Common myeloid progenitor, CD34-positive (primary cell): Measurements from ENCODE around the gene ASRGL1.
A peak's percentile ranks its signal among the peaks of the same experiment; 100 is the strongest.
"Not testable (repeated sequence)": the region's sequence is repeated elsewhere in the genome, so short reads cannot be mapped to it uniquely, and the experiment has no call there.

Source experiments
- CTCF ChIA-PET: fragments of 350-600 bp; sonication (Branson Sonifier 250); formaldehyde crosslinking; loops from one replicate; lab custom pipeline; 2021; ENCODE audit warnings: antibody characterized with exemption; lab: Charles Lee
- POLR2A ChIA-PET: fragments of 350-600 bp; sonication (Branson Sonifier 250); formaldehyde crosslinking; loops from one replicate; lab custom pipeline; 2021; ENCODE audit warnings: antibody characterized with exemption; lab: Charles Lee
- DNase-seq, 3 donors: peaks; one replicate each; pipeline versions ENCODE4 v3.0.0 to v3.0.0-alpha.2; 2013
- H3K27ac ChIP-seq, 2 experiments: 1 replicate in 1 of 2; 2 replicates in 1 of 2; pipeline ENCODE4 v1.7.0; 2013; ENCODE audit warnings: inconsistent platforms in 2 of 2, low read length in 2 of 2, mild to moderate bottlenecking in 2 of 2, low read depth in 1 of 2, moderate library complexity in 1 of 2; ENCODE audit not compliant: severe bottlenecking in 2 of 2, insufficient read depth in 1 of 2, poor library complexity in 1 of 2
- H3K27me3 ChIP-seq, 5 experiments: replicated peaks in 2 of 5; 1 replicate in 3 of 5; 2 replicates in 2 of 5; pipeline versions ENCODE4 v1.6.1 to v1.7.0; 2013; ENCODE audit warnings: low read length in 4 of 5, mild to moderate bottlenecking in 2 of 5, moderate library complexity in 2 of 5, inconsistent platforms in 1 of 5; ENCODE audit not compliant: insufficient read depth in 5 of 5, control insufficient read depth in 4 of 5
- H3K36me3 ChIP-seq, 4 experiments: 1 replicate in 2 of 4; 2 replicates in 2 of 4; pipeline versions ENCODE4 v1.6.1 to v1.7.0; 2013; ENCODE audit warnings: low read length in 3 of 4, control low read depth in 1 of 4, mild to moderate bottlenecking in 1 of 4; ENCODE audit not compliant: control insufficient read depth in 4 of 4, insufficient read depth in 4 of 4
- H3K4me1 ChIP-seq, 4 experiments: 1 replicate in 3 of 4; 2 replicates in 1 of 4; pipeline versions ENCODE4 v1.6.1 to v1.7.1; 2013; ENCODE audit warnings: low read length in 3 of 4, mild to moderate bottlenecking in 3 of 4, control low read depth in 1 of 4, inconsistent platforms in 1 of 4, moderate library complexity in 1 of 4; ENCODE audit not compliant: control insufficient read depth in 4 of 4, insufficient read depth in 4 of 4; ENCODE audit errors: control extremely low read depth in 1 of 4
- H3K4me3 ChIP-seq, 7 experiments: 1 replicate in 4 of 7; 2 replicates in 3 of 7; pipeline versions ENCODE4 v1.5.1 to v1.7.0; 2013; ENCODE audit warnings: mild to moderate bottlenecking in 7 of 7, low read length in 6 of 7, moderate library complexity in 6 of 7, inconsistent platforms in 2 of 7, low read depth in 2 of 7, control low read depth in 1 of 7; ENCODE audit not compliant: insufficient read depth in 4 of 7, control insufficient read depth in 1 of 7; ENCODE audit errors: extremely low read depth in 1 of 7
- H3K9me3 ChIP-seq, 5 experiments: 1 replicate in 4 of 5; 2 replicates in 1 of 5; pipeline versions ENCODE4 v1.6.1 to v1.7.1; 2013; ENCODE audit warnings: low read length in 4 of 5, mild to moderate bottlenecking in 2 of 5, inconsistent platforms in 1 of 5, low read depth in 1 of 5, moderate library complexity in 1 of 5; ENCODE audit not compliant: control insufficient read depth in 4 of 5, insufficient read depth in 2 of 5; ENCODE audit errors: control extremely low read depth in 1 of 5
- WGBS: methylation state at CpG from one replicate; pipeline ENCODE4 v1.1.5; 2013; ENCODE audit not compliant: insufficient coverage; 5-methylcytosine and 5-hydroxymethylcytosine counted together

ASRGL1 gene

GRCh38 chr11:62333768-62334167, 3.5 kb upstream of the ASRGL1 start:
- Histone ChIP-seq H3K36me3 (no peaks in the 10 kb centered on the region), H3K9me3 (no peaks in the 10 kb centered on the region), H3K27me3 (peaks cover 0 to 5% (median 0%) of the 10 kb centered on the region in 5 experiments), H3K4me1 (peaks cover 3 to 10% (median 9%) of the 10 kb centered on the region in 4 experiments), H3K27ac (no peak overlapping the region), H3K4me3 (no peak overlapping the region)
- WGBS, result 96% methylated on average over 5 of the region's 5 CpGs
- DNase-seq, result no peak
- ChIA-PET POLR2A (interaction anchor here (0.7 kb wide), 1 partner anchor 13 kb away, joined by 4 read pairs; no protein-coding TSS in a partner anchor), CTCF (interaction anchor here (0.5 kb wide), 1 partner anchor 248 kb away, joined by 4 read pairs; no protein-coding TSS in a partner anchor)

GRCh38 chr11:62336949-62337302, 322 bp upstream of the ASRGL1 start:
- H3K27me3 ChIP-seq, H3K27ac ChIP-seq, DNase-seq, H3K9me3 ChIP-seq, POLR2A ChIA-PET, H3K36me3 ChIP-seq: not testable (repeated sequence)
- 78% methylated on average over 16 of the region's 19 CpGs for WGBS
- peak overlapping the region; percentile 61 to 85 (median 77) for H3K4me3 ChIP-seq
- CTCF ChIA-PET, result interaction anchor here (0.5 to 9.0 kb wide), 2 partner anchors 15 to 37 kb away, joined by 3 to 109 read pairs; no protein-coding TSS in a partner anchor
- H3K4me1 ChIP-seq, result peaks cover 3 to 17% (median 13%) of the 10 kb centered on the region in 4 experiments

GRCh38 chr11:62338218-62338617, 970 bp downstream of the ASRGL1 start:
- no peak for DNase-seq
- H3K4me3 ChIP-seq, result peak overlapping the region in 6 of 7 experiments; percentile 68 to 85 (median 78)
- POLR2A ChIA-PET, result interaction anchor here (1.0 kb wide), 1 partner anchor 37 kb away, joined by 4 read pairs; no protein-coding TSS in a partner anchor
- H3K27me3 ChIP-seq, result peaks cover 0 to 5% (median 0%) of the 10 kb centered on the region in 5 experiments
- CTCF ChIA-PET, result interaction anchor here (0.5 to 9.0 kb wide), 6 partner anchors 10 to 431 kb away, joined by 3 to 109 read pairs (median 4); no protein-coding TSS in a partner anchor
- no peaks in the 10 kb centered on the region for H3K9me3 ChIP-seq
- H3K27ac ChIP-seq, result no peak overlapping the region
- 50% methylated on average over 1 of the region's 1 CpG for WGBS
- no peaks in the 10 kb centered on the region for H3K36me3 ChIP-seq
- peaks cover 3 to 17% (median 13%) of the 10 kb centered on the region in 4 experiments for H3K4me1 ChIP-seq

GRCh38 chr11:62340269-62340901, 3.1 kb downstream of the ASRGL1 start:
- CTCF ChIA-PET, result interaction anchor here (0.6 to 9.0 kb wide), 12 partner anchors 11 to 252 kb away, joined by 3 to 109 read pairs (median 4); no protein-coding TSS in a partner anchor

GRCh38 chr11:62341588-62341987, 4.3 kb downstream of the ASRGL1 start:
- Histone ChIP-seq H3K27me3 (no peaks in the 10 kb centered on the region), H3K4me1 (peaks cover 0 to 28% (median 19%) of the 10 kb centered on the region in 4 experiments), H3K4me3 (no peak overlapping the region), H3K36me3 (no peaks in the 10 kb centered on the region), H3K27ac (no peak overlapping the region), H3K9me3 (no peaks in the 10 kb centered on the region)
- peak in 2 of 3 donors; percentile 44 to 62 for DNase-seq
- CTCF ChIA-PET, result interaction anchor here (0.8 to 9.0 kb wide), 5 partner anchors 11 to 38 kb away, joined by 3 to 109 read pairs (median 13); no protein-coding TSS in a partner anchor
- POLR2A ChIA-PET, result interaction anchor here (0.6 kb wide), 1 partner anchor 1397 kb away, joined by 3 read pairs; no protein-coding TSS in a partner anchor
- WGBS, result 96% methylated on average over 3 of the region's 4 CpGs

More at GRCh38 chr11:62340269-62340901, 3.1 kb downstream of the ASRGL1 start:
- POLR2A ChIA-PET, result no interaction called here
- Histone ChIP-seq H3K27ac (no peak overlapping the region), H3K36me3 (no peaks in the 10 kb centered on the region), H3K9me3 (no peaks in the 10 kb centered on the region), H3K4me1 (peaks cover 0 to 28% (median 19%) of the 10 kb centered on the region in 4 experiments), H3K4me3 (peak overlapping the region in 3 of 7 experiments; percentile 32 to 72 (median 39)), H3K27me3 (peaks cover 0 to 5% (median 0%) of the 10 kb centered on the region in 5 experiments)
- 61% methylated on average over 2 of the region's 6 CpGs for WGBS
- peak; percentile 72 to 83 (median 80) for DNase-seq

GRCh38 chr11:62343646-62344190, 6.5 kb downstream of the ASRGL1 start:
- CTCF ChIA-PET, result interaction anchor here (0.7 to 9.0 kb wide), 5 partner anchors 8 to 174 kb away, joined by 3 to 109 read pairs (median 3); no protein-coding TSS in a partner anchor
- POLR2A ChIA-PET, H3K4me3 ChIP-seq, H3K36me3 ChIP-seq, H3K27me3 ChIP-seq, H3K9me3 ChIP-seq, H3K27ac ChIP-seq: not testable (repeated sequence)
- no CpG with 5 or more reads among the region's 7 CpGs for WGBS
- peaks cover 0 to 20% (median 12%) of the 10 kb centered on the region in 4 experiments for H3K4me1 ChIP-seq
- peak in 2 of 3 donors; percentile 15 to 29 for DNase-seq
